Activated CD4-positive, alpha-beta T cell treated with anti-CD3 and anti-CD28 coated beads, Interleukin-2, amount 10 ng/mL, durations not matched to agents 7 days and 5 days (primary cell): Measurements from ENCODE around the gene SLFN12. TPM values are rescaled to one million over a fixed set of nuclear protein-coding genes. Genes with fewer than 3 reads are reported as not detected.
"Not testable (repeated sequence)": the region's sequence is repeated elsewhere in the genome, so short reads cannot be mapped to it uniquely, and the experiment has no call there.

Source experiments
- CTCF ChIA-PET: fragments of 350-600 bp; sonication (Branson Sonifier 250); formaldehyde crosslinking; loops from one replicate; lab custom pipeline; 2021; ENCODE audit warnings: antibody characterized with exemption; lab: Charles Lee
- POLR2A ChIA-PET: fragments of 350-600 bp; sonication (Branson Sonifier 250); formaldehyde crosslinking; loops from one replicate; lab custom pipeline; 2021; ENCODE audit warnings: antibody characterized with exemption; lab: Charles Lee
- DNase-seq: peaks from one replicate; pipeline ENCODE4 v3.0.0-alpha.2; 2020
- H3K27ac Mint-ChIP-seq: one replicate; pipeline ENCODE4 v1.8.0; 2021; ENCODE audit warnings: mild to moderate bottlenecking, moderate library complexity, mixed read lengths
- H3K27me3 Mint-ChIP-seq: one replicate; pipeline ENCODE4 v1.8.0; 2021; ENCODE audit warnings: mixed read lengths
- H3K36me3 Mint-ChIP-seq: one replicate; pipeline ENCODE4 v1.8.0; 2021; ENCODE audit warnings: low read depth, mixed read lengths
- H3K4me1 Mint-ChIP-seq: one replicate; pipeline ENCODE4 v1.8.0; 2021; ENCODE audit warnings: mixed read lengths
- H3K4me3 Mint-ChIP-seq: one replicate; pipeline ENCODE4 v1.8.0; 2021; ENCODE audit warnings: mild to moderate bottlenecking, moderate library complexity, mixed read lengths
- H3K9me3 Mint-ChIP-seq: one replicate; pipeline ENCODE4 v1.8.0; 2021; ENCODE audit warnings: mixed read lengths
- total RNA-seq, 2 experiments: library from RNA; stranded (reverse); gene quantifications; one replicate each; pipeline ENCODE4 v1.2.3, GENCODE V29; 2021

SLFN12 gene
- total RNA-seq, 2 experiments from 2014 or later, result 9.6 to 11.7 TPM

DNA sequence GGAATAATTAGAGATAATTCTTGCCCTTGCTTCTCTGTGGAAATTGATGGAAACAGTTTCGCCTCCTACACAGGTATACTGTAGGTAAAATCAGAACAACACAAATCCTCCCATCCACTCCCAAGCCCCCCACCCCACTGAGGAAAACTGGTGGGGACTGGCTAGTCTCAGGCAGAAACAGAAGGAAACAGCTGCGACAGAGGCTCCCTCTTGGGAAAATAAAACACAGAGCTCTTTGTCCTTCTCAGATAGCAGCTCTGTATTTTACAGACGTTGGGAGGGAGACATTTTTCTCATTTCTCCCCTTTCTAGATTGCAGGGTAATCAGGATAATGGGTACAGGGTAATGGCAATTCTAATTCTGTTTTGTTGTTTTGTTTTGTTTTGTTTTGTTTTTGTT, 15.2 kb upstream of the SLFN12 start:
- no peak for DNase-seq
- no peaks in the 10 kb centered on the region for H3K9me3 Mint-ChIP-seq
- ChIA-PET POLR2A (no interaction called here), CTCF (interaction anchor here (1.3 to 1.8 kb wide), 3 partner anchors 8 to 277 kb away, joined by 3 to 9 read pairs (median 4); no protein-coding TSS in a partner anchor)
- H3K36me3 Mint-ChIP-seq, result peaks cover 75% of the 10 kb centered on the region
- H3K27ac Mint-ChIP-seq, result peak overlapping the region; percentile 19
- H3K4me1 Mint-ChIP-seq, result peaks cover 27% of the 10 kb centered on the region
- H3K4me3 Mint-ChIP-seq, result peak overlapping the region; percentile 73
- H3K27me3 Mint-ChIP-seq, result no peaks in the 10 kb centered on the region

DNA sequence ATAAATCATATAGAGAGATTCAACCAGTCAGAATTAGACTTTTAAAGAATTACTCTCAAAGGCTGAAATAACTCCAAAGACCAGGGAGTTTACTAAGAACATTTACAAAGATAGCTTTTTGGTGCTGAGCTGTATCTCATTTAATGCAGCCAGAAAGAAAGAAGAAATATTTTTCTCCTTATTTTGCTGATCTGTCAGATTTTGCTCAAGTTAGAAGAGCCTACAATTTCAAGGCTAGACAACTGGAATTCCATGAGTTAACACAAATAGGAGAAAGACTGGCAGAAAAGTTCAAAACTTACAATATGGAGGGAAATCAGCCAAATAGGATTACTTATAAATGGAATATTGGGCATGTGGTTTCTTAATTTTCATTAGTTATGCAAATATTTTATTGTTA, 6.1 kb upstream of the SLFN12 start:
- H3K27me3 Mint-ChIP-seq, result no peaks in the 10 kb centered on the region
- ChIA-PET POLR2A (interaction anchor here (0.6 kb wide), 1 partner anchor 59 kb away, joined by 5 read pairs; no protein-coding TSS in a partner anchor), CTCF (interaction anchor here (0.7 to 2.1 kb wide), 3 partner anchors 9 to 228 kb away, joined by 3 to 9 read pairs (median 5); partner anchors contain the start of gene SLFN13)
- DNase-seq, result no peak
- peaks cover 43% of the 10 kb centered on the region for H3K36me3 Mint-ChIP-seq
- H3K9me3 Mint-ChIP-seq, result no peaks in the 10 kb centered on the region
- no peak overlapping the region for H3K27ac Mint-ChIP-seq
- no peak overlapping the region for H3K4me3 Mint-ChIP-seq
- H3K4me1 Mint-ChIP-seq, result peaks cover 10% of the 10 kb centered on the region

DNA sequence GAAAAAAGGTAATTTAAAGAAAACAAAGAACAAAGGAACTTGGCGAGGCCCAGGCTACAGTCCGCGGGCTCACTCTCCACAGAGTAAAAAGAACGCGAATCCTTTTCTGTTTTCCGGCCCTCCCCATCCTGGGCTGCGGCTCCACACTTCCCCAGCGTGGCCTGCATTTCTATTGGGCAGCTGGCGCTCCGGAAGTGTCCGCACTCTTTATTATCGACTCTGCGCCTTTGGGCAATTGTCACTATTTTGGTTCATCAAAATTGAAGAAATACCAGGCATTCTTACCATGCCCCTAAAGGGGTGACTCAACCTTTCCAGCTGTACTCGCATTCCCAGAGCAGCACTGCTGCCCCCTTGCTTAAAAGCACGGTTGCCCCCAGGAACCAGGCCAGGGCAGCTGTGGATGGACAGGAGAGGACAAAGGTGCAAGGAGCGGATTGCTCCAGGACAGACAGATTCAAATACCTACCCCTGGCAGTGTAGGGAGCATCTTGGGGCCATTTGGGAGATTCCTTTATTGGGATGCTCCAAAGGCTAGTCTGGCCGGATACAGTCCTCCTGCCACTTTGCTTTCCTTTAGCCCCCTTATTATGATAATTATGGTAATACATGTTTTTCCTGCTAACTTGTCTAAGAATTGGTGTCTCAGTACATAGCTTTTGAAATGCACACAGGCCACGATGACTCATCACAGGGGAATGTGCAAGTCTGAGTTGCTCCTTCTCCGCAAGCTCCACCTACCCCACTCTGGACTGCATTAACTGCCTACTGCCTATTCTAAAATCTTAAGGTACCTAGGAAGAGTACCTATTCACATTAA, 985 bp upstream of the SLFN12 start:
- Mint-ChIP-seq H3K27me3 (no peaks in the 10 kb centered on the region), H3K36me3 (peaks cover 33% of the 10 kb centered on the region), H3K27ac (peak overlapping the region; percentile 96), H3K9me3 (no peaks in the 10 kb centered on the region), H3K4me1 (peaks cover 56% of the 10 kb centered on the region), H3K4me3 (peak overlapping the region; percentile 97)
- ChIA-PET POLR2A (interaction anchor here (0.9 kb wide), 1 partner anchor 60 kb away, joined by 3 read pairs; the partner anchor contains the start of gene SLFN11), CTCF (interaction anchor here (1.2 to 2.1 kb wide), 3 partner anchors 11 to 100 kb away, joined by 3 to 6 read pairs (median 3); no protein-coding TSS in a partner anchor)
- peak; percentile 68 for DNase-seq

DNA sequence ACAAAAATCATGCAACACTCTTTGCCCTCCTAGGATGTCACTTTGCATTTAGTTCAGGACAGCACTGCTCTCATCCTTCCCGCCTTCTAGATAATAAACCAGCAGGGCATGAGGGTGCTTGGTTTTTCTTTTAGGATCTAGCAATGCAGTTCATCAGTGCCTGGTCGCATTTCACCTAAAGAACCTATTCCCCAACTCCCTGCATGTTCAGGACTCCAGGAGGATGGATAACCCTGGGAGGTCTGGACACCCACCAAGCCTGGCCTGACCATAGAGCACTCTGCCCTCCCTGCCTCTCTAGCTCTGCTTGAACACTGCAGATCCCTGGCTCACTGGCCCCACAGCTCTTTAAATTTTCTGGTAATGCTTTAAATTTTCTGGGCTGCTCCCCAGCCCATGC, 2.6 kb downstream of the SLFN12 start:
- Mint-ChIP-seq H3K4me1 (peaks cover 63% of the 10 kb centered on the region), H3K27ac (no peak overlapping the region), H3K9me3 (peaks cover 4% of the 10 kb centered on the region), H3K27me3 (no peaks in the 10 kb centered on the region), H3K36me3 (peaks cover 50% of the 10 kb centered on the region), H3K4me3 (no peak overlapping the region)
- POLR2A ChIA-PET, result interaction anchor here (0.6 to 0.7 kb wide), 2 partner anchors 73 to 76 kb away, joined by 4 read pairs; no protein-coding TSS in a partner anchor
- CTCF ChIA-PET, result no interaction called here
- DNase-seq, result no peak

DNA sequence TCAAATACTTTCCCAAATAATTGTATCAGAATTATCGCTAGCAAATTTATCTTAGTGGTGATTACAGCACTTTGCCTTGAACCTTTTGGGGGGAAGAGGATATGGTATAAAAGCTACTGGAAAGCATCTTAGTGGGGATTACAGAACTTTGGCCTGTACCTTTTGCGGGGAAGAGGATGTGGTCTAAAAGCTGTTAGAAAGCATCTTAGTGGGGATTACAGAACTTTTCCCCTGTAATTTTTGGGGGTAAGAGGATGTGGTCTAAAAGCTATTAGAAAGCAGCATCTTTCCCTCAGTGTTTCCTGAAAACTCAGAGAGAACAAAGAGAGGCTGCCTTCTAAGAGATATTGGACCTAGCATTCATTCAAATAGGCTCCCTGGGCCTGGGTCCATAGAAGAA, 4.1 kb downstream of the SLFN12 start:
- Mint-ChIP-seq H3K36me3 (peaks cover 50% of the 10 kb centered on the region), H3K9me3 (peaks cover 4% of the 10 kb centered on the region), H3K27me3 (no peaks in the 10 kb centered on the region), H3K4me3 (no peak overlapping the region), H3K4me1 (peaks cover 53% of the 10 kb centered on the region), H3K27ac (no peak overlapping the region)
- DNase-seq, result no peak
- CTCF ChIA-PET, result interaction anchor here (0.9 kb wide), 1 partner anchor 46 kb away, joined by 3 read pairs; no protein-coding TSS in a partner anchor
- POLR2A ChIA-PET, result no interaction called here

DNA sequence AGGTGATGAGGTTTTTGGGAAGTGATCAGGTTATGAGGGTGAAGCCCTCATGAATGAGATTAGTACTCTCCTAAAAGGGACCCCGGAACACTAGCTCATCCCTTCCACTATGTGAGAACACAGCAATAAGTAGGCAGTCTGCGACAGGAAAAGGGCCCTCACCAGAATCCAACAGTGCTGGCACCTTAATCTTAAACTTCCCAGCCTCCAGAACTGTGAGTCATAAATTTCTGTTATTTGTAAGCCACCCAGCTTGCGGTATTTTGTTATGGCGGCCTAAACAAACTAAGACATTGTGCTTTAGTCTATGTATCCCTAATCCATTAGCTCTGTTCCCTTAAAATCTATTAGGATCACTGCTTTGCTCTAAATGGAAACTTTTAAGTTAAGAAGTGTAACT, 8.5 kb downstream of the SLFN12 start:
- no peak overlapping the region for H3K4me3 Mint-ChIP-seq
- CTCF ChIA-PET, result interaction anchor here (0.9 kb wide), 1 partner anchor 30 kb away, joined by 3 read pairs; no protein-coding TSS in a partner anchor

DNA sequence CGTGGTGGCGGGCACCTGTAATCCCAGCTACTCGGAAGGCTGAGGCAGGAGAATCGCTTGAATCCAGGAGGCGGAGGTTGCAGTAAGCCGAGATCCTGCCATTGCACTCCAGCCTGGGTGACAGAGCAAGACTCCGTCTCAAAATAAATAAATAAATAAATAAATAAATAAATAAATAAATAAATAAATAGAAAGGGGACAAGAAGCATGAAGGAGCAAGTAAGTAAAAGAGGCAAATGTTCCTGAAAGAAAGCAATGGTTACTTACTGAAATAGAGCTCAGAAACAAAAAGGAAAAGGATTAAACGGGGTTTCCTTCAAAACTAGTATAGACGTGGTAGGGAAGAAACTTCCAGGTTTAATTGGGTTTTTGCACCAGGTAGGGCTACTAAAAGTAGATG, 11.2 kb downstream of the SLFN12 start:
- CTCF ChIA-PET, POLR2A ChIA-PET, H3K9me3 Mint-ChIP-seq, H3K4me3 Mint-ChIP-seq, H3K27me3 Mint-ChIP-seq, H3K4me1 Mint-ChIP-seq, DNase-seq, H3K27ac Mint-ChIP-seq: not testable (repeated sequence)
- H3K36me3 Mint-ChIP-seq, result peaks cover 40% of the 10 kb centered on the region

More for the DNA sequence above, 8.5 kb downstream of the SLFN12 start:
- H3K9me3 Mint-ChIP-seq, result peaks cover 4% of the 10 kb centered on the region
- no peak overlapping the region for H3K27ac Mint-ChIP-seq
- DNase-seq, result no peak
- H3K27me3 Mint-ChIP-seq, result no peaks in the 10 kb centered on the region
- H3K36me3 Mint-ChIP-seq, result peaks cover 43% of the 10 kb centered on the region
- POLR2A ChIA-PET, result no interaction called here
- peaks cover 12% of the 10 kb centered on the region for H3K4me1 Mint-ChIP-seq

DNA sequence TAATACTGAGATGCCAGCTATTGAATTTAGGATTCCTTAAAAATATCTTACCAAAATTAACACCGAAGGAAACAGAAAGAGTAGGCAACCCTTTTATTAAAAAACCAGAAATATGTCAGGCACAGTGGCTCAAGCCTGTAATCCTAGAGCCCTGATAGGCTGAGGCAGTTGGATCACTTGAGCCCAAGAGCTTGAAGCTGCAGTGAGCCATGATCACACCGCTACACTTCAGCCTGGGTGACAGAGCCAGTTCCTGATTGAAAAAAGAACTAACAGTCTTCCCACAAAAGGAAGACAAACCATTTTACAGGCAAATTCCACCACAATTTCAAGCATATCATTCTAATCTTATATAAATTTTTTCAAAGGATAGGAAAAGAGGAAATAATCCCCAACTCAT, 15.6 kb downstream of the SLFN12 start:
- Mint-ChIP-seq H3K27ac (no peak overlapping the region), H3K9me3 (peaks cover 15% of the 10 kb centered on the region), H3K4me3 (no peak overlapping the region), H3K4me1 (peaks cover 15% of the 10 kb centered on the region), H3K27me3 (no peaks in the 10 kb centered on the region), H3K36me3 (peaks cover 58% of the 10 kb centered on the region)
- ChIA-PET POLR2A (no interaction called here), CTCF (no interaction called here)
- no peak for DNase-seq

DNA sequence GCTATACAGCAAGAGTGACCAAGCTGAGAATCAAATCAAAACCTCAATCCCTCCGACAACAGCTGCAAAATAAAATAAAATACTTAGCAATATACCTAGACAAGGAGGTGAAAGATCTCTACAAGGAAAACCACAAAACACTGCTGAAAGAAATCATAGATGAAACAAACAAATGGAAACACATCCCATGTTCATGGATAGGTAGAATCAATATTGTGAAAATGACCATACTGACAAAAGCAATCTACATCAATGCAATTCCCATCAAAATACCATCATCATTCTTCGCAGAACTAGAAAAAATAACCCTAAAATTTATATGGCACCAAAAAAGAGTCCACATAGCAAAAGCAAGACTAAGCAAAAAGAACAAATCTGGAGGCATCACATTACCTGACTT, 17.6 kb downstream of the SLFN12 start:
- DNase-seq, H3K27ac Mint-ChIP-seq, H3K4me3 Mint-ChIP-seq, CTCF ChIA-PET, H3K27me3 Mint-ChIP-seq, POLR2A ChIA-PET: not testable (repeated sequence)
- Mint-ChIP-seq H3K36me3 (peaks cover 67% of the 10 kb centered on the region), H3K4me1 (peaks cover 15% of the 10 kb centered on the region), H3K9me3 (peaks cover 15% of the 10 kb centered on the region)

DNA sequence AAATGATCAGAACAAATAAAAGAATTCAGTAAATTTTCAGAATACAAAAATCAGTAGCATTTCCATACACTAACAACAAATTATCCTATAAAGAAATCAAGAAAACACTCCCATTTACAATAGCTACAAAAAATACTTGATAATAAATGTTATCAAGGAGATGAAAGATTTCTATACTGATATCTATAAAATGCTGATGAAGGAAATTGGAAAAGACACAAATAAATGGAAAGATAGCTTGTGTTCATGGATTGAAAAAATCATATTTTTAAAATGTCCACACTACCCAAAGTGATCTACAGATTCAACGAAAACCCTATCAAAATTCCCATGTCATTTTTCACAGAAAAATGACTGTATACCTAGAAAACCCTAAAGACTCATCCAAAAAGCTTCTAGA, 18.1 kb downstream of the SLFN12 start:
- no peak overlapping the region for H3K27ac Mint-ChIP-seq
- POLR2A ChIA-PET, result no interaction called here

DNA sequence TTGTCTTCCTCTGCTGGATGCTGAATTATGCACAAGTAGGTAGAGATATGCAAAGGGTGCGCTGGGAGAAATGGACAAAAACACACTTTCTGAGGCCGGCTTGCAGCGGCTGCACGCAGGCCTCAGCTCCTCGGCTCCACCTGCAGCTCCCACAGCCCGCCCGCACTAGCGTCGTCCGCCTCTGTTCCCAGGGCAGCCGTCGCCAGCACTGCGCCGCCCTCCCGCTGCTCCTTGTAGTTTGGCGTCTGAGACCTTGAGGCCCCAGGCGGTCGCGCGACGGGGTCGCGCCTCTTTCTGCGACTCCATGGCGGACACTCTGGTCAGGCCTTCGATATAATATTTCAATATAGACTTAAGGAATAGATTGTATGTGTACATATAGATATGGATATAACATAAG, 24.8 kb downstream of the SLFN12 start:
- Mint-ChIP-seq H3K4me3 (no peak overlapping the region), H3K9me3 (no peaks in the 10 kb centered on the region), H3K27ac (no peak overlapping the region), H3K4me1 (peaks cover 9% of the 10 kb centered on the region), H3K36me3 (peaks cover 37% of the 10 kb centered on the region), H3K27me3 (no peaks in the 10 kb centered on the region)
- POLR2A ChIA-PET, result no interaction called here
- DNase-seq, result no peak
- CTCF ChIA-PET, result no interaction called here

More for the DNA sequence above, 18.1 kb downstream of the SLFN12 start:
- H3K36me3 Mint-ChIP-seq, result peaks cover 67% of the 10 kb centered on the region
- CTCF ChIA-PET, result no interaction called here
- no peak overlapping the region for H3K4me3 Mint-ChIP-seq
- H3K27me3 Mint-ChIP-seq, result no peaks in the 10 kb centered on the region
- DNase-seq, result no peak
- peaks cover 15% of the 10 kb centered on the region for H3K9me3 Mint-ChIP-seq
- H3K4me1 Mint-ChIP-seq, result peaks cover 15% of the 10 kb centered on the region

DNA sequence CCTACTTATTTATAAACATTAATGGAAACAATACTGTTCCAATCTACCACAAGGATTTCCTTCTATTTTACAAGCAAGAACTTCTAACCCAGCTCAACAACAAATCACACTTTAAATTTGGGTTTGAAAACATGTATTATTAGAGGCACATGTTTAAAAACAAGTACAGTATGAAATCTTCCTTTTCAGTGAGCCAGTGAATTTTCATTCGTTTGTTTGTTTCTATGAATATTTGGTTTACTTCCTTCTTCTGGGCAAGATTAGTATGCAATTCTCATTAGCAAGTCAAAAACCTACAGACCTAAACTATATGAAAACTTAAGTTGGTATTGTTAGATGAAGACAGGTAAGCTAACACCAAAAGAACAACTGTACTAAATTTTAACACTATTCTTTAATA, 25.7 kb downstream of the SLFN12 start:
- DNase-seq, result no peak
- no peaks in the 10 kb centered on the region for H3K9me3 Mint-ChIP-seq
- H3K36me3 Mint-ChIP-seq, result peaks cover 32% of the 10 kb centered on the region
- ChIA-PET POLR2A (no interaction called here), CTCF (interaction anchor here (0.6 kb wide), 1 partner anchor 23 kb away, joined by 3 read pairs; no protein-coding TSS in a partner anchor)
- no peak overlapping the region for H3K4me3 Mint-ChIP-seq
- H3K27ac Mint-ChIP-seq, result no peak overlapping the region
- H3K27me3 Mint-ChIP-seq, result no peaks in the 10 kb centered on the region
- peaks cover 9% of the 10 kb centered on the region for H3K4me1 Mint-ChIP-seq

DNA sequence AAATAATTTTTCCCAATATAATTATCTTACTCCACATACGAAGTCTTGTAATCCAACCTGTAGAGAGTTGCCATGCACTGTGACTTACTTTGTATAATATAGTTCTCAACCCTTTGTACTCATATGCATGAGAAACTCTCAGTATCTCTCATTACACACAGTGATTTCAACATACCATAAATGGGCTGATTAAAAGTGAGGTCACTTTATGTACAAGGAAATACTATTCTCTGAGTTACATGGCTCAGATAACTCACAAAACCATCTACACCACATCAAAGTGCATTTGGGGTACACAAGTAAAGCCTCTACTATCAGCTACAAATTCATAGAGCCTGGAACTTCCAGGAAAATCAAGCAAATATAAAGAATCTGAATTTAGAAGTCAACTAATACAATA, 27.9 kb downstream of the SLFN12 start:
- ChIA-PET POLR2A (no interaction called here), CTCF (interaction anchor here (0.9 kb wide), 1 partner anchor 18 kb away, joined by 3 read pairs; no protein-coding TSS in a partner anchor)
- peaks cover 9% of the 10 kb centered on the region for H3K4me1 Mint-ChIP-seq
- DNase-seq, result no peak
- no peaks in the 10 kb centered on the region for H3K9me3 Mint-ChIP-seq
- no peaks in the 10 kb centered on the region for H3K27me3 Mint-ChIP-seq
- no peak overlapping the region for H3K4me3 Mint-ChIP-seq
- peaks cover 15% of the 10 kb centered on the region for H3K36me3 Mint-ChIP-seq
- H3K27ac Mint-ChIP-seq, result no peak overlapping the region
